Muscle layer of colon (tissue), 2 donors: ENCODE results near the gene TMX4.

ENCODE experiments used
- H3K27ac ChIP-seq: one replicate; pipeline ENCODE4 v1.7.0; 2013; ENCODE audit warnings: low read depth, mild to moderate bottlenecking, low read length, moderate library complexity
- H3K27me3 ChIP-seq, 2 donors: one replicate each; pipeline ENCODE4 v1.7.0; 2013; ENCODE audit warnings: low read length in 2 of 2, mild to moderate bottlenecking in 2 of 2; ENCODE audit not compliant: insufficient read depth in 2 of 2, control insufficient read depth in 1 of 2
- H3K36me3 ChIP-seq: one replicate; pipeline ENCODE4 v1.7.0; 2013; ENCODE audit warnings: mild to moderate bottlenecking, low read length; ENCODE audit not compliant: insufficient read depth
- H3K4me1 ChIP-seq: one replicate; pipeline ENCODE4 v1.7.0; 2013; ENCODE audit warnings: mild to moderate bottlenecking, low read length; ENCODE audit not compliant: insufficient read depth
- H3K4me3 ChIP-seq, 2 donors: one replicate each; pipeline ENCODE4 v1.7.0; 2013; ENCODE audit warnings: low read length in 2 of 2, low read depth in 1 of 2, mild to moderate bottlenecking in 1 of 2, moderate library complexity in 1 of 2
- H3K9ac ChIP-seq: one replicate; pipeline ENCODE4 v1.7.0; 2013; ENCODE audit warnings: low read length
- H3K9me3 ChIP-seq: one replicate; pipeline ENCODE4 v1.7.0; 2013; ENCODE audit warnings: mild to moderate bottlenecking, low read length
- donor health status: abdominal sarcoma.
- donor health status: Adenocarcinoma of cecum.

The TMX4 gene

DNA sequence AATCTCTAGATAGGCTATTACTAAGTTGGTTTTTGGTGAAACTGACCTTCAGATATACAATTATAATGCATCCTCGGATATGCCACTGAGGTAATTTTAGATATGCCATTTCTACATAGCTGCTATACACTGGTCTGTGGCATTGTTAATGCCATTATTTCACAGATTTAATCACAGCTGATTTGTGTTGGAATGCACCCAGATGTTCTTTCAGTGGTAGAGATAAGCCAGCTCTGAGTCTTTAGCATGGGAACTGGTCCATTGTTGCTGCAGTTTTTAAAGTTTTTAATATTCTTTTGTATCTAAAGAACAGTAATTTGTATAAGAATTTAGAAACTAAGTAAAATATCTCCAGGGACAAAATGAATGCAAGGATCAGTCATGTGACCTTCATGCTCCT is 6.8 kb downstream of the TMX4 start:
- H3K4me3 ChIP-seq, result no peak overlapping the region
- H3K4me1 ChIP-seq, result peaks cover 35% of the 10 kb centered on the region

DNA sequence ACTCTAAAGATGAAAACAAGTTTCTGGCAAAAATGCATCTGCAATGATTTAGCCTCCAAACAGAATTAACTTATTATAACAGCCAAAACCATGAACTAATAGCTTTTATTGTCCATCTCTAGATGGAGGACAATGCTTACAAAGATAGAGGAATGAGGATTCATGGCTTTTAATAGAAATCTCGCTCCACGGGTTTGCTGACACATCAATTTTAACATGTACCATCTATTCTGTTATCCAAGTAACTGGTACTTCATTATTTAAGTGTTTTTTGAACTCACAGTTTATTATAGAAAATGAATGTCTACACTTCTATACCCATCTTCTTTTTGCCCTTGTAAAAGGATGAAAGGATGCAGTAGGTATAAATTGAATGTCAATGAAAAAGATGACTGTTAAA is 10.8 kb downstream of the TMX4 start:
- H3K27ac ChIP-seq, result no peak overlapping the region
- H3K4me1 ChIP-seq, result peaks cover 10% of the 10 kb centered on the region
- no peak overlapping the region for H3K9ac ChIP-seq
- no peak overlapping the region for H3K4me3 ChIP-seq
- peaks cover 16% of the 10 kb centered on the region for H3K36me3 ChIP-seq
- no peaks in the 10 kb centered on the region for H3K9me3 ChIP-seq
- no peaks in the 10 kb centered on the region for H3K27me3 ChIP-seq

More for the DNA sequence above, 6.8 kb downstream of the TMX4 start:
- no peaks in the 10 kb centered on the region for H3K9me3 ChIP-seq
- peaks cover 6% of the 10 kb centered on the region for H3K36me3 ChIP-seq
- no peak overlapping the region for H3K27ac ChIP-seq
- no peaks in the 10 kb centered on the region for H3K27me3 ChIP-seq
- H3K9ac ChIP-seq, result no peak overlapping the region

DNA sequence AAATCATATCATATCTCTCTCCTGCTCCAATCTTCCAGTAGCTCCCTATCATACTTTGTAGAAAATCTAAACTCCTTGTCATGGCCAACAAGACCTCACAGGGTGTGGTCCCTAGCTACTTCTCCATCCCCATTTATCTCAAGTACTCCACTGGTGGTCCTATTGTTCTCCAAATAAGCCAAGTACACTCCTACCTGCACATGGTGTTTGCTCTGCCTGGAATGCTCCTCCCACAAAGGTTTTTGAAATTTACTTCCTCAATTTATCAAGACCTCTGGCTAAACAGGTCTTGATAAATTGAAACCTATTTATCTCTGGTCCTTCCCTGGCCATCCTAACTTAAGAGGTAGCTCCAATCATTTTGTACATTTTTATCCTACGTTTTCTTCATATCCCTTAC is 12.1 kb downstream of the TMX4 start:
- peaks cover 10% of the 10 kb centered on the region for H3K4me1 ChIP-seq
- H3K36me3 ChIP-seq, result peaks cover 16% of the 10 kb centered on the region
- H3K9ac ChIP-seq, result no peak overlapping the region
- no peak overlapping the region for H3K27ac ChIP-seq
- no peaks in the 10 kb centered on the region for H3K9me3 ChIP-seq
- no peaks in the 10 kb centered on the region for H3K27me3 ChIP-seq
- no peak overlapping the region for H3K4me3 ChIP-seq

DNA sequence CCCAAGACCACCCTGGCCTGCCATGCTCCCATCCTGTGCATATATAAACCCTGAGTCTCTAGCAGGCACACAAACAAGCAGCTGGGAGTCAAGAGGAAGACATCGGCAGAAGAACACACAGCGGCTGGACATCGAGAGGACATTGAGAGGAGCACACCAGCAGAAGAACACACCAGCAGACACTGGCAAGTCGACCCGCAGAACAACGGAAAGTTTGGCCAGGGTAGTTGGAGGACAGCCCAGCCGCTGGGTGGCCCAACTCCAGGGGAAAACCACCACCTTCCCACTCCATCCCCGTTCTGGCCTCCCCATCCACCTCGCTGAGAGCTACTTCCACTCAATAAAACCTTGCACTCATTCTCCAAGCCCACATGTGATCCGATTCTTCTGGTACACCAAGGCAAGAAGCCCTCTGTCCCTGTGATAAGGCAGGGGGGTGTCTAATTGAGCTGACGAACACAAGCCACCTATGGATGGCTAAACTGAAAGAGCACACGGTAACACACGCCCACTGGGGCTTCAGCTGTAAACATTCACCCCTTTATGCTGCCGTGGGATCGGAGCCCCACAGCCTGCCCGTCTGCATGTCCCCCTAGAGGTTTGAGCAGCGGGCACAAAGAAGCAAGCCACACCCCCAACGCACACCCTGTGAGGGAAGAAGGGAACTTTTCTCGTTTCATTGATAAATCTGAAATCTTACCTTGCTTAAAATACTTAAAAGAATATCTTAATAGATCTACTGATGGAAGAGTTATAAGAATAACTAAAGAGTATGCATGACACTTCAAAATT is 13.8 kb downstream of the TMX4 start:
- H3K27ac ChIP-seq, result no peak overlapping the region
- no peaks in the 10 kb centered on the region for H3K27me3 ChIP-seq
- no peak overlapping the region for H3K4me3 ChIP-seq
- peaks cover 16% of the 10 kb centered on the region for H3K36me3 ChIP-seq
- H3K4me1 ChIP-seq, result peaks cover 2% of the 10 kb centered on the region
- H3K9me3 ChIP-seq, result no peaks in the 10 kb centered on the region
- no peak overlapping the region for H3K9ac ChIP-seq

DNA sequence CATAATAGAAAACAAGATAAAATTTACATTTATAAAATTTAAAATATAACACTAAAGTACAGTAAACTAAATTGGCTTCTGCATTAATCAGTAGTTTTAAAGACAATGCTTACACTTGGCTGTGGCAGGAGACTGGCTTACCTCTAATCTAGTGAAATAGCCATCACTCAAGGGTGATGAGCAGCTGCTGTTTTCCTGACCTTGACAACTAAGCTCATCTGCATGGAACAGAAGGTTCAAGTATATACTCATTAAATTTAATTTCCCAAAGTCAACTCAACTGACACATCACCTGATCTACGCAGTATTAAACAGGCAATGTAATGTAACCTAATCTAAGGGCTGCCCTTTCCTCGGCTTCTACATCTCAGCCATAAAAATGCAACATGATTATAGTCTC is 14.5 kb downstream of the TMX4 start:
- H3K4me3 ChIP-seq, result no peak overlapping the region
- H3K36me3 ChIP-seq, result peaks cover 16% of the 10 kb centered on the region
- H3K9me3 ChIP-seq, result no peaks in the 10 kb centered on the region
- H3K27me3 ChIP-seq, result no peaks in the 10 kb centered on the region
- H3K27ac ChIP-seq, result no peak overlapping the region
- no peak overlapping the region for H3K9ac ChIP-seq
- H3K4me1 ChIP-seq, result no peaks in the 10 kb centered on the region

DNA sequence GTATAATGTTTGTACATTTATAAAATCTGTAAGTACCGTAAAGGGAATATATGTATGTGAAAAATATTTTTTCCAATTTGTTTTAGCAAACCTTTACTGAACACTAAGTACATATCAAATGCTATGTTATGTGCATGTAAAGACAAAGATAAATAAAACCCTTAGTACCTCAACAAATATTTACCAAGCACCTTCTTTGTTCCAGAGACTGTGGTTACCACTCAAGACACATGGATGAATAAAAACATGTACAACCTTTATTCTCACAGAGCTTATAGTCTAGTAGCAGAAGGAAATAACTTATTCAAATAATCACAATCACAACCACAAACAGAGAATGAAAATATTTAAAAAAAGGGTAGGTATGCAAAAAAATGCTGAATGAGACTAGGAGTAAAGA is 17.5 kb downstream of the TMX4 start:
- H3K4me1 ChIP-seq, result no peaks in the 10 kb centered on the region
- H3K27ac ChIP-seq, result no peak overlapping the region
- H3K9me3 ChIP-seq, result no peaks in the 10 kb centered on the region
- no peak overlapping the region for H3K4me3 ChIP-seq
- H3K36me3 ChIP-seq, result peaks cover 35% of the 10 kb centered on the region
- no peaks in the 10 kb centered on the region for H3K27me3 ChIP-seq
- no peak overlapping the region for H3K9ac ChIP-seq

DNA sequence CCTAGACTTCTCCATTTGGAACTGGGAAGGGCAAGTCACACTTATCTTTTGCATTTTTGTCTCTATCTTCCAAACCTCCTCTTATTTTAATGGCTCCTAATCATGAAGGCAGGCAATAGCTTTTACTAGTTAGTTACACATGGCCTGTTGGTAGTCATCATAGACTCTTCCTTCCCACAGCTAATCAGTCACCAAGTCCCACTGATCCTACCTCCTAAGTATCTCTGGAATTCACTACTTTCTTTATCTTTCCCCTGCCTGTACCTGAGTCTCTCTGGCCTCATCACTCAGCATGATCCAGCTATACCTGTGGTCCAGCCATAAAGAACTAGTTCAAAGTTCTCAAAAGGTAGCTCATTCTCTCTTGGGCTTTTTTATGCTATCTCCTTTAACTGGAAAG is 18.8 kb downstream of the TMX4 start:
- Histone ChIP-seq H3K9ac (no peak overlapping the region), H3K4me3 (no peak overlapping the region), H3K27ac (no peak overlapping the region), H3K4me1 (no peaks in the 10 kb centered on the region), H3K9me3 (no peaks in the 10 kb centered on the region), H3K36me3 (peaks cover 42% of the 10 kb centered on the region), H3K27me3 (no peaks in the 10 kb centered on the region)

DNA sequence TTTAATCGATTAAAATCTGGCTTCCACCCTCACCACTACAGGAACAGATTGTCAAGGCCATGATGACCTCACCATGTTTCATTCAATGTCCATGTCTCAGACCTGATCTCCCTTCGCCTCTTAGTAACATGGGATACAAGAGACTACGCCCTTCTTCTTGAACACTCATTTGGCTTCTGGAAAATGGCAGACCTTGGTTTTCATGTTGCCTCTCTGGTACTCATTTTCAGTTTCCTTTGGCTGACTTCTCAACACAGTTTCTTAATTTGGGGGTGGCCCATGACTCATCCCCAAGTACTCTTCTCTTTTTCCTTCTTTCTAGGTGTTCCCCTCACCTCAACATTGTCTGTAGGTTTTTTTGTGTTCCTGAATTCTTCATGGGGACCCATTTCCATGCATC is 22.7 kb downstream of the TMX4 start:
- no peaks in the 10 kb centered on the region for H3K27me3 ChIP-seq
- no peak overlapping the region for H3K27ac ChIP-seq
- peaks cover 64% of the 10 kb centered on the region for H3K36me3 ChIP-seq

DNA sequence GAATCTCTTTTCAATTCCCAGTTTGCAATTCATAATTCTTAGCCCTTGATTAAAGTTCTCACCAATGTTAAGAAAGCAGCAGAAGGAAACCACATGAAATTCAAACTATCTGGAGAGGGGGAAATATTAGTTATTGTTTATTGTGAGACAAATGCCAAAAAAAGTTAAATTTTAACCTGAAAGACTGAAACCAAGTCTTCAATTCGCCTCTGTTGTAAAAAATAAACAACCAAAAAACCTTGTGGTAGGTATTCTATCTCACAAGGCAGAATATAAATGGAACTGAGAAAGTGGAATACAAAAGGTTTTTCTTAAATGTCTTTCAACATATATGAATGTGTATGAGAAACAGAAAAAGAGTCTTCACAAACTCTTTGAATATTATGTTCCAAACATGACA is 24.8 kb downstream of the TMX4 start:
- no peaks in the 10 kb centered on the region for H3K9me3 ChIP-seq
- peaks cover 69% of the 10 kb centered on the region for H3K36me3 ChIP-seq
- H3K4me1 ChIP-seq, result no peaks in the 10 kb centered on the region
- no peaks in the 10 kb centered on the region for H3K27me3 ChIP-seq
- no peak overlapping the region for H3K4me3 ChIP-seq
- H3K27ac ChIP-seq, result no peak overlapping the region
- no peak overlapping the region for H3K9ac ChIP-seq

More for the DNA sequence above, 22.7 kb downstream of the TMX4 start:
- Histone ChIP-seq H3K9ac (no peak overlapping the region), H3K4me3 (no peak overlapping the region), H3K9me3 (no peaks in the 10 kb centered on the region), H3K4me1 (no peaks in the 10 kb centered on the region)

DNA sequence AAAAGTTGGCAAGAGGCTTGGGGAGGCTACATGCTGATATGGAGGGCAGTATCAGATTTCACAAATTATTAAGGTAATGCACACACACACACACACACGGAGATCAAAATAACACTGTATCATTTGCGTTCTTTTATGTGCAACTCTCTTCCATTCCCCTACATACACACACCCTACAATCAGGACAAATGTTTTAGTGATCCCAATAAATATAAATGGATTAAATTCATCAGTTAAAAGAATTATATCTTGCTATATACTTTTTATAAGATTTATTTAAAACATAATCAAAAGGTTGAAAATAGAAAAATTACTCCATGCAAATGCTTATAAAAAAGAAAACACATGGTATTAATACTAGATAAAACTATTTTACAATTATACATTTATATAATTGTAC is 25.9 kb downstream of the TMX4 start:
- Histone ChIP-seq H3K27ac (no peak overlapping the region), H3K4me1 (no peaks in the 10 kb centered on the region), H3K27me3 (no peaks in the 10 kb centered on the region), H3K9me3 (no peaks in the 10 kb centered on the region), H3K9ac (no peak overlapping the region), H3K36me3 (peaks cover 58% of the 10 kb centered on the region), H3K4me3 (no peak overlapping the region)

DNA sequence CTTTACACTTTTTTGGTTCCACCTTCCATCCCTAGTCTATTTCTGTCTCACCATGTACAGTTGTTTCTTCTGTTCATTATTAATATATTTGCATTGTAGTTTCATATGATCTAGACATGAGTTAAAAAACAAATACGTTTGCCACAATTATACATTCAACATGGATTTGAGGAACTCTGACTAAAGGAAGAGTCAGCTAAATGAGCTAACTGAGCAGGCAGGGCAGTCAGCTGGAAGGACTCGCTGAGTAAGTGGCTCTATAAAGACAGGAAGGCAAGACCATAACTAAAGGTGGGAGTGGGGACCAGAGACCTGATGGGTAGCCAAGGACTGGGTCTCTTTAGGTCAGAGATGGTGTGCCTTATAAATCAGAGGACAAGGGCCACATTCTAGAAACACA is 26.3 kb downstream of the TMX4 start:
- Histone ChIP-seq H3K27ac (no peak overlapping the region), H3K4me1 (no peaks in the 10 kb centered on the region), H3K4me3 (no peak overlapping the region), H3K27me3 (no peaks in the 10 kb centered on the region), H3K9ac (no peak overlapping the region), H3K36me3 (peaks cover 55% of the 10 kb centered on the region), H3K9me3 (no peaks in the 10 kb centered on the region)

DNA sequence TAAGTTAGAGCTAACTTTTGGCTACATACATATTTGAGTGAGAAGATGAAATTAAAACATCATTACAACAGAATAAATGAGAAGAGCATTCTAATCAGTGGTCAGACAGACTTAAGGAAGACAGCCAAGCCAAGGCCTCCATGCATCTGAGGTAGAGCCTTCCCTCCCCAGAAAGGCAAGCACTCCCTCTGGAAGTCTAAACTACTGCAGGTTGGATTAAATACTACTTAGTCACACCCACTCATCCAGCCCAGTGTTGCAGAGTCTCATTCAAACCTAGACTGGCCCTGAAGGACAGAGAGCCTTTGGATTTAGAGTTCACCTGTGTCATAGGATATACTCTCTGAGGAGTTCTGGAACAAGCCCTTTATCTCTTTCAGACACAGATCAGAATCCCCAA is 29.2 kb downstream of the TMX4 start:
- H3K4me1 ChIP-seq, result no peaks in the 10 kb centered on the region

More for the DNA sequence above, 29.2 kb downstream of the TMX4 start:
- Histone ChIP-seq H3K9ac (no peak overlapping the region), H3K4me3 (no peak overlapping the region), H3K27ac (no peak overlapping the region), H3K27me3 (no peaks in the 10 kb centered on the region), H3K9me3 (no peaks in the 10 kb centered on the region), H3K36me3 (peaks cover 35% of the 10 kb centered on the region)
